ES-I3 (cell line): ENCODE measurements around the gene TESK1.
"Not testable (repeated sequence)": the region's sequence is repeated elsewhere in the genome, so short reads cannot be mapped to it uniquely, and the experiment has no call there.

Experiments
- H3K36me3 ChIP-seq: 2 replicates; pipeline ENCODE4 v1.6.1; 2013; ENCODE audit warnings: mild to moderate bottlenecking, low read length, control low read depth, moderate library complexity; ENCODE audit not compliant: insufficient read depth
- H3K4me1 ChIP-seq: 2 replicates; pipeline ENCODE4 v1.6.1; 2013; ENCODE audit warnings: mild to moderate bottlenecking, control low read depth, low read length; ENCODE audit not compliant: insufficient read depth
- H3K9ac ChIP-seq: 2 replicates; pipeline ENCODE4 v1.6.1; 2013; ENCODE audit warnings: low read depth, mild to moderate bottlenecking, low read length, moderate library complexity
- H3K9me3 ChIP-seq: 2 replicates; pipeline ENCODE4 v1.6.1; 2013; ENCODE audit warnings: mild to moderate bottlenecking, low read length, moderate library complexity; ENCODE audit not compliant: control insufficient read depth, insufficient read depth

The TESK1 gene

GRCh38 chr9:35599763-35600604, 5.1 kb upstream of the TESK1 start:
- H3K9me3 ChIP-seq: no peaks in the 10 kb centered on the region

GRCh38 chr9:35603506-35603985, 1.5 kb upstream of the TESK1 start:
- no peaks in the 10 kb centered on the region for H3K9me3 ChIP-seq
- H3K4me1 ChIP-seq: peaks cover 2% of the 10 kb centered on the region; the same call in 1 of the 2 replicates
- H3K36me3 ChIP-seq: no peaks in the 10 kb centered on the region; the same call in 1 of the 2 replicates
- H3K9ac ChIP-seq: peak overlapping the region; percentile 72

More at GRCh38 chr9:35599763-35600604, 5.1 kb upstream of the TESK1 start:
- no peaks in the 10 kb centered on the region for H3K4me1 ChIP-seq
- no peaks in the 10 kb centered on the region; the same call in 1 of the 2 replicates for H3K36me3 ChIP-seq
- no peak overlapping the region; the same call in 1 of the 2 replicates for H3K9ac ChIP-seq

- peaks cover 2% of the 10 kb centered on the region; the same call in 1 of the 2 replicates for H3K4me1 ChIP-seq
- H3K36me3 ChIP-seq: no peaks in the 10 kb centered on the region; the same call in 1 of the 2 replicates
- peak overlapping the region; percentile 72 for H3K9ac ChIP-seq
- H3K9me3 ChIP-seq: no peaks in the 10 kb centered on the region
Measured at GRCh38 chr9:35603986-35604577, 980 bp upstream of the TESK1 start.

- H3K9me3 ChIP-seq: no peaks in the 10 kb centered on the region
- peak overlapping the region; percentile 80 for H3K9ac ChIP-seq
- peaks cover 2% of the 10 kb centered on the region; the same call in 1 of the 2 replicates for H3K4me1 ChIP-seq
- no peaks in the 10 kb centered on the region; the same call in 1 of the 2 replicates for H3K36me3 ChIP-seq
Measured at GRCh38 chr9:35605351-35606137, 482 bp downstream of the TESK1 start.

GRCh38 chr9:35606138-35606504, 1.1 kb downstream of the TESK1 start:
- Histone ChIP-seq H3K9ac (peak overlapping the region; percentile 80), H3K9me3 (no peaks in the 10 kb centered on the region), H3K36me3 (no peaks in the 10 kb centered on the region; the same call in 1 of the 2 replicates), H3K4me1 (peaks cover 2% of the 10 kb centered on the region; the same call in 1 of the 2 replicates)

GRCh38 chr9:35606726-35607125, 1.7 kb downstream of the TESK1 start:
- Histone ChIP-seq H3K36me3 (no peaks in the 10 kb centered on the region; the same call in 1 of the 2 replicates), H3K9me3 (no peaks in the 10 kb centered on the region), H3K4me1 (peaks cover 2% of the 10 kb centered on the region; the same call in 1 of the 2 replicates), H3K9ac (no peak overlapping the region)

GRCh38 chr9:35608221-35608620, 3.2 kb downstream of the TESK1 start:
- Histone ChIP-seq H3K9me3 (no peaks in the 10 kb centered on the region), H3K36me3 (no peaks in the 10 kb centered on the region), H3K4me1 (peaks cover 2% of the 10 kb centered on the region; the same call in 1 of the 2 replicates), H3K9ac (no peak overlapping the region)

GRCh38 chr9:35609001-35609819, 4.1 kb downstream of the TESK1 start:
- Histone ChIP-seq H3K4me1 (peaks cover 2% of the 10 kb centered on the region; the same call in 1 of the 2 replicates), H3K9ac (no peak overlapping the region), H3K36me3 (no peaks in the 10 kb centered on the region), H3K9me3 (no peaks in the 10 kb centered on the region)

GRCh38 chr9:35609820-35610163, 4.7 kb downstream of the TESK1 start:
- Histone ChIP-seq H3K4me1 (peaks cover 2% of the 10 kb centered on the region; the same call in 1 of the 2 replicates), H3K36me3 (no peaks in the 10 kb centered on the region), H3K9me3 (no peaks in the 10 kb centered on the region), H3K9ac (no peak overlapping the region)

- no peaks in the 10 kb centered on the region for H3K36me3 ChIP-seq
- no peak overlapping the region for H3K9ac ChIP-seq
- H3K4me1 ChIP-seq: no peaks in the 10 kb centered on the region
- H3K9me3 ChIP-seq: no peaks in the 10 kb centered on the region
Measured at GRCh38 chr9:35611230-35611797, 6.3 kb downstream of the TESK1 start.

- H3K4me1 ChIP-seq, H3K9me3 ChIP-seq, H3K9ac ChIP-seq, H3K36me3 ChIP-seq: not testable (repeated sequence)
Measured at GRCh38 chr9:35612066-35612465, 7.0 kb downstream of the TESK1 start.

GRCh38 chr9:35612843-35613242, 7.8 kb downstream of the TESK1 start:
- Histone ChIP-seq H3K4me1 (no peaks in the 10 kb centered on the region), H3K9me3 (no peaks in the 10 kb centered on the region), H3K36me3 (no peaks in the 10 kb centered on the region), H3K9ac (no peak overlapping the region)

- Histone ChIP-seq H3K9me3 (no peaks in the 10 kb centered on the region), H3K36me3 (no peaks in the 10 kb centered on the region), H3K4me1 (no peaks in the 10 kb centered on the region), H3K9ac (peak overlapping the region; percentile 73)
Measured at GRCh38 chr9:35615981-35616680, 11.1 kb downstream of the TESK1 start.
